ENCODE measurements around the gene CSF3. TPM values are rescaled to one million over a fixed set of nuclear protein-coding genes. Genes with fewer than 3 reads are reported as not detected.

Gene CSF3
- total RNA-seq, 1 donor from 2014 or later = not detected

GRCh38 chr17:39973496-39973895 lies 41.7 kb upstream of the CSF3 start:
- Mint-ChIP-seq H3K36me3 (ENCODE audit: low read depth, unreplicated experiment) (peaks cover 3% of the 10 kb centered on the region), H3K27me3 (ENCODE audit: low read depth, unreplicated experiment) (peaks cover 18% of the 10 kb centered on the region), H3K9me3 (ENCODE audit: unreplicated experiment) (peaks cover 6% of the 10 kb centered on the region), H3K27ac (ENCODE audit: unreplicated experiment) (peak overlapping the region; percentile 81), H3K4me3 (ENCODE audit: unreplicated experiment) (peak overlapping the region; percentile 35), H3K4me1 (ENCODE audit: low read depth, unreplicated experiment) (peaks cover 9% of the 10 kb centered on the region)
- FAIRE-seq (no peak), DNase-seq (ENCODE audit: low read depth) (no peak)
- Histone ChIP-seq H3K36me3 (ENCODE audit: insufficient read depth, low read length) (no peaks in the 10 kb centered on the region), H3K27ac (ENCODE audit: low read depth, low read length) (no peak overlapping the region), H3K27me3 (ENCODE audit: insufficient read depth, low read length) (peaks cover 5% of the 10 kb centered on the region), H4K20me1 (ENCODE audit: insufficient read depth, low read length) (no peaks in the 10 kb centered on the region), H2AFZ (ENCODE audit: low read depth, low read length) (no peak overlapping the region), H3K4me1 (ENCODE audit: insufficient read depth, low read length) (peaks cover under 1% of the 10 kb centered on the region), H3K4me3 (ENCODE audit: insufficient read depth, low read depth, low read length) (no peak overlapping the region), H3K9ac (ENCODE audit: low read length) (no peak overlapping the region), H3K4me2 (ENCODE audit: low read length) (no peak overlapping the region), H3K79me2 (ENCODE audit: insufficient read depth, low read length) (no peaks in the 10 kb centered on the region), H3K9me3 (ENCODE audit: insufficient read depth, low read depth, low read length) (no peaks in the 10 kb centered on the region)
- TF ChIP-seq EZH2 (IDR thresholded peaks at IDR 0.05; ENCODE audit: insufficient read depth, low read length) = no peak
- TF ChIP-seq CTCF (IDR thresholded peaks at IDR 0.05; ENCODE audit: insufficient read depth, low read depth, low read length) = no peak

- H4K20me1 ChIP-seq (ENCODE audit: insufficient read depth, low read length) = no peaks in the 10 kb centered on the region
- no peak overlapping the region for H2AFZ ChIP-seq (ENCODE audit: low read depth, low read length)
- H3K79me2 ChIP-seq (ENCODE audit: insufficient read depth, low read length) = no peaks in the 10 kb centered on the region
- Mint-ChIP-seq H3K27ac (ENCODE audit: unreplicated experiment) (peak overlapping the region; percentile 81), H3K9me3 (ENCODE audit: unreplicated experiment) (peaks cover 6% of the 10 kb centered on the region), H3K4me3 (ENCODE audit: unreplicated experiment) (no peak overlapping the region), H3K4me1 (ENCODE audit: low read depth, unreplicated experiment) (peaks cover 17% of the 10 kb centered on the region), H3K27me3 (ENCODE audit: low read depth, unreplicated experiment) (peaks cover 10% of the 10 kb centered on the region), H3K36me3 (ENCODE audit: low read depth, unreplicated experiment) (peaks cover 3% of the 10 kb centered on the region)
- no peak for DNase-seq (ENCODE audit: low read depth)
- H3K27ac ChIP-seq (ENCODE audit: low read depth, low read length) = no peak overlapping the region
- no peaks in the 10 kb centered on the region for H3K36me3 ChIP-seq (ENCODE audit: insufficient read depth, low read length)
- no peak overlapping the region for H3K4me3 ChIP-seq (ENCODE audit: insufficient read depth, low read depth, low read length)
- H3K4me2 ChIP-seq (ENCODE audit: low read length) = no peak overlapping the region
- no peaks in the 10 kb centered on the region for H3K9me3 ChIP-seq (ENCODE audit: insufficient read depth, low read depth, low read length)
- no peak for FAIRE-seq
- H3K9ac ChIP-seq (ENCODE audit: low read length) = no peak overlapping the region
- TF ChIP-seq EZH2 (IDR thresholded peaks at IDR 0.05; ENCODE audit: insufficient read depth, low read length) (no peak), CTCF (IDR thresholded peaks at IDR 0.05; ENCODE audit: insufficient read depth, low read depth, low read length) (no peak)
- H3K27me3 ChIP-seq (ENCODE audit: insufficient read depth, low read length) = peaks cover 5% of the 10 kb centered on the region
- H3K4me1 ChIP-seq (ENCODE audit: insufficient read depth, low read length) = peaks cover 8% of the 10 kb centered on the region
These were observed 40.8 kb upstream of the CSF3 start for GRCh38 chr17:39974433-39974832.

GRCh38 chr17:39975801-39976200 lies 39.4 kb upstream of the CSF3 start:
- H4K20me1 ChIP-seq (ENCODE audit: insufficient read depth, low read length) = peaks cover under 1% of the 10 kb centered on the region
- no peak overlapping the region for H3K4me2 ChIP-seq (ENCODE audit: low read length)
- no peak overlapping the region for H2AFZ ChIP-seq (ENCODE audit: low read depth, low read length)
- DNase-seq (ENCODE audit: low read depth) (no peak), FAIRE-seq (no peak)
- Mint-ChIP-seq H3K4me1 (ENCODE audit: low read depth, unreplicated experiment) (peaks cover 23% of the 10 kb centered on the region), H3K27me3 (ENCODE audit: low read depth, unreplicated experiment) (peaks cover 4% of the 10 kb centered on the region), H3K4me3 (ENCODE audit: unreplicated experiment) (no peak overlapping the region), H3K36me3 (ENCODE audit: low read depth, unreplicated experiment) (peaks cover 3% of the 10 kb centered on the region), H3K9me3 (ENCODE audit: unreplicated experiment) (peaks cover 6% of the 10 kb centered on the region), H3K27ac (ENCODE audit: unreplicated experiment) (no peak overlapping the region)
- H3K79me2 ChIP-seq (ENCODE audit: insufficient read depth, low read length) = peaks cover 1% of the 10 kb centered on the region
- no peaks in the 10 kb centered on the region for H3K36me3 ChIP-seq (ENCODE audit: insufficient read depth, low read length)
- H3K9ac ChIP-seq (ENCODE audit: low read length) = no peak overlapping the region
- H3K27me3 ChIP-seq (ENCODE audit: insufficient read depth, low read length) = peaks cover 4% of the 10 kb centered on the region
- H3K27ac ChIP-seq (ENCODE audit: low read depth, low read length) = no peak overlapping the region
- H3K4me3 ChIP-seq (ENCODE audit: insufficient read depth, low read depth, low read length) = no peak overlapping the region
- H3K9me3 ChIP-seq (ENCODE audit: insufficient read depth, low read depth, low read length) = no peaks in the 10 kb centered on the region
- no peak for TF ChIP-seq CTCF (IDR thresholded peaks at IDR 0.05; ENCODE audit: insufficient read depth, low read depth, low read length)
- no peak for TF ChIP-seq EZH2 (IDR thresholded peaks at IDR 0.05; ENCODE audit: insufficient read depth, low read length)
- H3K4me1 ChIP-seq (ENCODE audit: insufficient read depth, low read length) = peaks cover 14% of the 10 kb centered on the region

Measured in astrocyte (in vitro differentiated cells and primary cell).